ENCODE data around the gene OPCML. TPM values are rescaled to one million over a fixed set of nuclear protein-coding genes. Genes with fewer than 3 reads are reported as not detected.

OPCML gene
- total RNA-seq, 3 donors from 2014 or later (not counting 1 experiment from before 2014, with no cell fraction given), result not detected

- Mint-ChIP-seq H3K4me1 (no peaks in the 10 kb centered on the region), H3K4me3 (no peak overlapping the region), H3K27ac (no peak overlapping the region), H3K9me3 (peaks cover 4 to 7% of the 10 kb centered on the region in 2 donors), H3K36me3 (no peaks in the 10 kb centered on the region), H3K27me3 (ENCODE audit: low read depth in 2 of 2) (peaks cover 0 to 2% of the 10 kb centered on the region in 2 donors)
- Histone ChIP-seq H3K27ac (ENCODE audit: low read length) (no peak overlapping the region), H3K36me3 (ENCODE audit: control insufficient read depth, insufficient read depth, low read length) (no peaks in the 10 kb centered on the region), H3K4me1 (ENCODE audit: control insufficient read depth, insufficient read depth, low read length) (no peaks in the 10 kb centered on the region), H3K9me3 (ENCODE audit: control insufficient read depth, insufficient read depth, low read length) (no peaks in the 10 kb centered on the region), H3K27me3 (ENCODE audit: control insufficient read depth, insufficient read depth, low read length) (no peaks in the 10 kb centered on the region), H3K4me3 (ENCODE audit: low read length) (no peak overlapping the region)
- TF ChIP-seq, protein P1, sequence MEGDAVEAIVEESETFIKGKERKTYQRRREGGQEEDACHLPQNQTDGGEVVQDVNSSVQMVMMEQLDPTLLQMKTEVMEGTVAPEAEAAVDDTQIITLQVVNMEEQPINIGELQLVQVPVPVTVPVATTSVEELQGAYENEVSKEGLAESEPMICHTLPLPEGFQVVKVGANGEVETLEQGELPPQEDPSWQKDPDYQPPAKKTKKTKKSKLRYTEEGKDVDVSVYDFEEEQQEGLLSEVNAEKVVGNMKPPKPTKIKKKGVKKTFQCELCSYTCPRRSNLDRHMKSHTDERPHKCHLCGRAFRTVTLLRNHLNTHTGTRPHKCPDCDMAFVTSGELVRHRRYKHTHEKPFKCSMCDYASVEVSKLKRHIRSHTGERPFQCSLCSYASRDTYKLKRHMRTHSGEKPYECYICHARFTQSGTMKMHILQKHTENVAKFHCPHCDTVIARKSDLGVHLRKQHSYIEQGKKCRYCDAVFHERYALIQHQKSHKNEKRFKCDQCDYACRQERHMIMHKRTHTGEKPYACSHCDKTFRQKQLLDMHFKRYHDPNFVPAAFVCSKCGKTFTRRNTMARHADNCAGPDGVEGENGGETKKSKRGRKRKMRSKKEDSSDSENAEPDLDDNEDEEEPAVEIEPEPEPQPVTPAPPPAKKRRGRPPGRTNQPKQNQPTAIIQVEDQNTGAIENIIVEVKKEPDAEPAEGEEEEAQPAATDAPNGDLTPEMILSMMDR (IDR thresholded peaks at IDR 0.05), result no peak
- intact Hi-C loops (cut with micrococcal nuclease), result no loop called here
- 64% methylated on average over 13 of the region's 15 CpGs for WGBS (ENCODE audit: insufficient coverage)
- DNase-seq (no peak), ATAC-seq (no peak)
Measured at GRCh38 chr11:133047036-133047770, 485.1 kb downstream of the OPCML start.

- peaks cover 0 to 2% of the 10 kb centered on the region in 2 donors for H3K27me3 Mint-ChIP-seq (ENCODE audit: low read depth in 2 of 2)
- Histone ChIP-seq H3K27ac (ENCODE audit: low read length) (no peak overlapping the region), H3K27me3 (ENCODE audit: control insufficient read depth, insufficient read depth, low read length) (no peaks in the 10 kb centered on the region), H3K4me3 (ENCODE audit: low read length) (no peak overlapping the region), H3K9me3 (ENCODE audit: control insufficient read depth, insufficient read depth, low read length) (no peaks in the 10 kb centered on the region), H3K4me1 (ENCODE audit: control insufficient read depth, insufficient read depth, low read length) (no peaks in the 10 kb centered on the region), H3K36me3 (ENCODE audit: control insufficient read depth, insufficient read depth, low read length) (no peaks in the 10 kb centered on the region)
- DNase-seq (no peak), ATAC-seq (no peak)
- peaks cover 4% of the 10 kb centered on the region in 2 donors for H3K9me3 Mint-ChIP-seq
- TF ChIP-seq, protein P1 (IDR thresholded peaks at IDR 0.05), result no peak
- H3K36me3 Mint-ChIP-seq, result no peaks in the 10 kb centered on the region
- no peak overlapping the region for H3K27ac Mint-ChIP-seq
- no peak overlapping the region for H3K4me3 Mint-ChIP-seq
- no peaks in the 10 kb centered on the region for H3K4me1 Mint-ChIP-seq
- intact Hi-C loops (cut with micrococcal nuclease), result no loop called here
- WGBS (ENCODE audit: insufficient coverage), result 82% methylated on average over 7 of the region's 7 CpGs
Measured at GRCh38 chr11:133046252-133046651, 486.0 kb downstream of the OPCML start.

DNA sequence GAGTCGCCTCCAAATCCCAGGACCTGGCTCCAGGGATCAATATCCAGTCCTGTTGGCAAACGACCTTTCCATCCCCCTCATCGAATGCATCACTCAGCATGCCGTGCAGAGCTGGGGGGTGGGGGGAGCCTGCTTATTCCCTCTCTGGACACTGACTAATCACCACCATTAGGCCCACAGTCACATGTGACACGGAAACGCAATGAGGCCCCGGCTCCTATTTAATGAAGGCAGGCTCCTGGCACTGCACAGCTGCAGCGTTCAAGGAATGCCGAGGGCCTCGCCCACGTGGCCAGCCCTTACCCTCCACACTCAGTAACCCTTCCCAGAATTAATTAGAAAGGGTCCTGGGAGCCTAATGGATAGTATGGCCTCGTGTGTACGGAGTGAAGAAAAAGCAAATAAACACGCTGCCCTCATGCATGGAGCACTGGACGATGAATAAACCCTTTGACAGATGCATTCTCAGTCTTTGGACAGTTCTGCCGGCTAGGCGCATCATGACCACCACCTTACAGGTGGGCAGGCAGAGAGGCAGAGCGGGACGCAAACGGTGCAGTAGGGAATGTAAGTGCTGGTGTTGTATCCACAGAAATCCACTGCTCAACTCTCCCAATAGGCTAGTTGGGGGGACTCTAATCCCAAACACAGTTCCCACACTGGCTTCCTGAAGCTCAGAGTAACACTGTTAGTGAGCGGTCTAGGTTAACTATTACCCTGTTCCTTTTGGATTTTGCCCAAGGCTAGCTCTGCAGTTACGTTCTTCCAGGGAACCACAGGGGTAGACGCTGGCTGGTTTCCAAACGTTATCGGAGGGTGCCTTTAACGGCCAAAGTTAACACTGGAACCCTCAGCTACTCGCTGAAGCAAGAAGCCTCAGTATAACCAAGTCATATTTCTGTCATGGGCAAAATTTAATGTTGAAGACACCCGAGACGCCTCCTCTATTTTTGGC lies 490.1 kb downstream of the OPCML start:
- intact Hi-C loops (cut with micrococcal nuclease), result no loop called here
- Mint-ChIP-seq H3K4me3 (no peak overlapping the region), H3K36me3 (no peaks in the 10 kb centered on the region), H3K4me1 (no peaks in the 10 kb centered on the region), H3K27ac (no peak overlapping the region), H3K27me3 (ENCODE audit: low read depth in 2 of 2) (peaks cover 0 to 2% of the 10 kb centered on the region in 2 donors), H3K9me3 (peaks cover 0 to 2% of the 10 kb centered on the region in 2 donors)
- no peak for DNase-seq
- Histone ChIP-seq H3K4me1 (ENCODE audit: control insufficient read depth, insufficient read depth, low read length) (no peaks in the 10 kb centered on the region), H3K4me3 (ENCODE audit: low read length) (no peak overlapping the region), H3K27me3 (ENCODE audit: control insufficient read depth, insufficient read depth, low read length) (no peaks in the 10 kb centered on the region), H3K27ac (ENCODE audit: low read length) (no peak overlapping the region), H3K36me3 (ENCODE audit: control insufficient read depth, insufficient read depth, low read length) (no peaks in the 10 kb centered on the region), H3K9me3 (ENCODE audit: control insufficient read depth, insufficient read depth, low read length) (no peaks in the 10 kb centered on the region)
- WGBS (ENCODE audit: insufficient coverage), result 81% methylated on average over 29 of the region's 29 CpGs
- ATAC-seq, result no peak
- TF ChIP-seq, protein P1 (IDR thresholded peaks at IDR 0.05), result no peak

Measured in natural killer cell (primary cell).